Measurements from ENCODE around the gene HOXC10.

HOXC10 gene

DNA sequence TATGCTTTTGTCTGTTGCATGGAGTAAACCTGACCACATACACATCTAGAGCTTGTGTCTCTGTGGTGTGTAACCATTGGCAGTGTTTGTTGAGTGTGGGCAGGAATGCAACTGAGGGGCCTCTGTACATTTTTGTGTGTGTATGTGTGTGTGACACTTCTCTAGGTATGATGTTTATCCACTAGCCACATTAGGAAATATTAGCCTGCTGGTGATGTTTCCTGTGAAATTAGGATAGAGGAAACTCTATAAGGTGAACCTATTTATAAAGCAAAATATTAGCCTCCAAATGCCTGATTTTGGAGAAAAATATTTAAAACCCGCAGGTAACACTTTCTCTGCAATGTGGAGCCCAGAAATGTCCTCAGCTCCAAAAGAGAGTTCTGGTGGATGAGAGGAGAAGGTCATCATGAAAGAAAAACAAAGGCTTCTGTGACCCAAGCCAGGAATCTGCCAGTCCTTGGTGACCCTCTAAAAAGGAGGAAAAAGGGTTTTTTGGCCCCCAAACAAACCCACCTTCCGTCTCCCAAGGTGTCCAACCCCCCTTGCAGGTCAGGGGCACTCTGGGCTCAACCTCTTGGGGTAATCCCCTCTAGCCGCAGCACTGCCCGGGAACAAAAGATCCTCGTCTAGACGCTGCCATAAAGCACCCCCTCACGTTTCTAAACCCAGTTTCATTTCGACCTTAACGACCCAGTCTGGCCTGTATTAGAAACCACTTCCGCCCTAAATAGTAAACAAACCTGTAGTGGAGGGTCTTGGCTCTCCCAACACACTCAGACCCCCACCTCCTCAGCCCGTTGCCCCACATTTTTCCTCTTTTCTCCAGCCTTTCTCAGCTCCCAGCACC lies 7.1 kb upstream of the HOXC10 start:
- no peak for DNase-seq

GRCh38 chr12:53978477-53979356 lies 6.2 kb upstream of the HOXC10 start:
- no peak for DNase-seq

DNA sequence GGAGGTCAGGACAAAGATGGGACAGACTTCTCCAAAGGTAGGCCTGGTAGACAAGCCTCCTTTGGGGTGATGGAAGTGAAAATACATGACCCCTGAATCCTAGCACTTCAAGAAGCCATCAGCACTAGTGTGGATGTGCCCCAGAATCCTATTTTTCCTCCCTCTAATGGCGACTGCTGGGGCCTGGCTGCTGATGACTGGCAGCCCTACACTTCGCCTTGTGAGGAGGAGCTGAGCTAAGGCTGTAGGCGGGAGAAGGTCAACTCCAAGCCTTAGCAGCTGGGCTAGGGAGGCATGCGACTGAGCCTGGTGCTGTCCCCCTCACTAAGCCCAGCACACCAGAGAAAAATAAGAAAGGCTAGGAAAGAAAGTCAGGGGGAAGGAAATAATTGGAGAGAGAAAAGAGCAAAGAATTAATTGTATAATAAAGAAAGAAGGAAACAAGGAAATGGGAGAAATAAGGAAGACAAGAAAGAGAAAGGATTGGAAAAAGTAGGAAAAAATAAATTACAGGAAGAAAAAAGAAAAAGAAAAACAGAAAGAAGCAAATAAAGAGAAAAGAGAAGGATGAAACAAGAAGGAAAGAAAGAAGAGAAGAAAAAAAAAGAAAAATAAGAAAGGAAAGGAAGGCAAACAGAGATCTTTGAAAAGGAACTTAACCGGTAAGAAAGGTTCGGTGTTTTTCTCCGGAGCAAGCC lies 4.7 kb upstream of the HOXC10 start:
- DNase-seq = no peak

DNA sequence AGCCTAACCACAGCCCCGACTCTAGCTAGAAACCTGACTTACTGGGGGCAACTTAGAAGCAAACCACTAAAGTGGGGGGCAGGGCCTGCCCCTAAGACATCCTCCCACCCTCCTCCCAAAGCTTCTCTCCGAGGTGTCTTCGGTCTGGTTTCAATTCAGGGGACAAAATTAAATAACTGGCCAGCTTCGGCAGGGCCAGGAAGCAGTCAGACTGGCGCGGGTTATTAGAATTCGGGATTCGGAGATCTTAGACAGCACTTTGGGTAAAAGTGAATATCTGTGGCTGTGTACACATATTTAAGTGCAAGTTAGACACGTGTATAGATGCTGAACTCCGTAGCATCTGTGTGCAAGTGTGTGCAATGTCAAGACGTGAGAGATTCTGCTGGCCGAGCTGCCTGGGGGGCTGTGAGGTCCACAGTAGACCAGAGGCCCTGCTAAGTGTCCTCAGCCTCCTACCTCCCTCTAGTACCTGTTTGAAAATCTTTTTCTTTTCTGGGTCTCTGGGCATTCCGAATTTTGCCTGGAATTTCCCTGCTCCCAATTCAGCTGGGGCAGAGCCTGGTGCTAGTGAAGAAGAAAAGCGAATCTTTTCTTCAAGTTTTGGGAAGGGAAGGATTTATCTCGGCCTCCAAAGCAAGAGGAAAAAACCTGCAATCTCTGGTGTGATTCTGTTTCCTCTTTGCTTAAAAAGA lies 4.0 kb upstream of the HOXC10 start:
- no peak for DNase-seq

- DNase-seq = no peak
Measured at GRCh38 chr12:53981634-53982565, 3.0 kb upstream of the HOXC10 start.

- DNase-seq = no peak
Measured at GRCh38 chr12:53982648-53983567, 2.0 kb upstream of the HOXC10 start.

- no peak for DNase-seq
Measured at GRCh38 chr12:53983568-53983949, 1.4 kb upstream of the HOXC10 start.

- DNase-seq = no peak
Measured at GRCh38 chr12:53983950-53984572, 885 bp upstream of the HOXC10 start.

DNA sequence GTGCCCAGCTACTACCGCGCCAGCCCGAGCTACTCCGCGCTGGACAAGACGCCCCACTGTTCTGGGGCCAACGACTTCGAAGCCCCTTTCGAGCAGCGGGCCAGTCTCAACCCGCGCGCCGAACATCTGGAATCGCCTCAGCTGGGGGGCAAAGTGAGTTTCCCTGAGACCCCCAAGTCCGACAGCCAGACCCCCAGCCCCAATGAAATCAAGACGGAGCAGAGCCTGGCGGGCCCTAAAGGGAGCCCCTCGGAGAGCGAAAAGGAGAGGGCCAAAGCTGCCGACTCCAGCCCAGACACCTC lies 697 bp downstream of the HOXC10 start:
- no peak for DNase-seq

DNA sequence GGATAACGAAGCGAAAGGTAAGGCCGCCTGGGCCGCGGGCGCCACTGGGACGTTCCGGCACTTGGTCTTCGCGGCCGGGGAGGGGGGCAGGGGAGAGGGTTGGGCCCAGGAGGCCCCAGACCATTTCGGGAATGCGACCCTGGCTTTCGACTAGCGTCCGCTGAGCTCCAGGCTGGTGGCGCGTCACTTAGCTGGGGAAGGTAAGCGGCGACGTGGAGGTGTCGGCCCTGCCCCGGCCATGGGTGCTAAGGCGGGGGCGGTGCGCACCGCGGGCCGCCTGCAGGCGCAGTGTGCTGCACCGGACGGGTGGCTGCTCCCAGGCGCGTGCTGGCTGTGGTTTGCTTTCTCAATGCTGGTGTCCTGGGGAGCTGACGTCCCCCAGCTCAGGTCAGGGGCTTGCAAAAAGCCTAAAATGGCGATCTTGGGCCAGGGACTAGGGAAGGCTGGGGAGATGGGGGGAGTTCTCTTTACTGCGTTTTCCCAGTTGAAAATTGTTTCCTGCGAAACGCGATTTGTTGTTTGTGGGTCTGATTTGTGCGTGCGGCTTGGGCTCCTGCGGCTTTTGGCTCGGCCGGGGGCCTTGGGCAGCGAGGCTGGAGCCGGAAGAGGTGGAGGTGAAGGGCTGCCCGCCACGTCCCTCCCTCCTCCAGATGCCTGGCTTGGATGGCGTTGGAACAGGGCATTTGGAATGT lies 1.2 kb downstream of the HOXC10 start:
- no peak for DNase-seq

GRCh38 chr12:53986686-53987483 lies 1.9 kb downstream of the HOXC10 start:
- no peak for DNase-seq

DNA sequence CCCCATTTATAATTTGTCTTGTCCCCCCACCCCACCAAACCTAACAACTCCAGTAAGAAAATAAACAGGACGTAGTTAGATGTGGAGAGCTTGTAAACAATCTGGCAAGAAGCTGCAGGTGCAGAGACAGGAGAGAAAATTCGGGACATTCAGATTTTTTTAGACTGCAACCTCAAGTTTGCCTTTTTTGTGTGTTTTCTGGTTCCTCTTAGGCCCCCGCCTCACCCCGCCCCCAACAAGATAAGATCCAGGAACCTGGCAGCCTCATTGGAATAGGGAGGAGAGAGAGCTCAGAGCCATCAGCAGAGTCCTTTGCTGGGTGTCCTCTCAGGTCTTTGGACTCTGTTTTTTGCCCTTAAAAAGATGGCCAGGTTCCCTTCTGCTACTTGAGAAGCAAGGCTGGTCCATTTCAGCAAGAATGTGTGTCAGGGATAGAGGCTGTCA lies 2.9 kb downstream of the HOXC10 start:
- no peak for DNase-seq

DNA sequence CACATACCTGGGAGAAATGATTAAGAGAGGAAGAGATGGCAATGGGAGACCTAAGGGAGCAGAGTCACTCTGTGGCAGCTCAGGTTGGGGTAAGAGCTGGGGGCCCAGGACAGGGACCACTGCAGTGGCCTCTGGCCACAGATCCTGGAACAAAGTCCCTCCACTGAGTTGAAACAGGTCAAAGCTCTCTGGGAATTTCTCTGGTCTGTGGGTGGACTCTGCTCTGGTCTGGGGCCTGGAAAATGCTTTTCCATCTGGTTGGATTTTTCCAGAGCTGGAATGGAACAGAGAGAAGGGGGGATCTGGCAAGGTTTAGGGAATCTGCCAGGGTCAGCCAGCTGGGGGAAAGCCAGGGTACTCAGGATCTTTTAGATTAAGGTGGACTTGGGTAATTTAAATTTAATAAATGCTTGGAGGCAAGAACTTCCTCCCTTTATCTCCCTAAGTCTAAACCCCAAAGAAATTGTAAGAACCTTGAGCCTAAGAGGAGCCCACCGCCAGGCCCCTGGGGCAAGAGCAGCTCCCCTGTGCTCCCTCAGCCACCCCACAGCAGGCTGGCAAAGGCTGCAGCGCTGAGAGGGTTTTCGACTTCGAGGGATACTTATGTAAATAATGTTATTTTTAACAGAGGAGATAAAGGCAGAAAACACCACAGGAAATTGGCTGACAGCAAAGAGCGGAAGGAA lies 3.7 kb downstream of the HOXC10 start:
- no peak for DNase-seq

DNA sequence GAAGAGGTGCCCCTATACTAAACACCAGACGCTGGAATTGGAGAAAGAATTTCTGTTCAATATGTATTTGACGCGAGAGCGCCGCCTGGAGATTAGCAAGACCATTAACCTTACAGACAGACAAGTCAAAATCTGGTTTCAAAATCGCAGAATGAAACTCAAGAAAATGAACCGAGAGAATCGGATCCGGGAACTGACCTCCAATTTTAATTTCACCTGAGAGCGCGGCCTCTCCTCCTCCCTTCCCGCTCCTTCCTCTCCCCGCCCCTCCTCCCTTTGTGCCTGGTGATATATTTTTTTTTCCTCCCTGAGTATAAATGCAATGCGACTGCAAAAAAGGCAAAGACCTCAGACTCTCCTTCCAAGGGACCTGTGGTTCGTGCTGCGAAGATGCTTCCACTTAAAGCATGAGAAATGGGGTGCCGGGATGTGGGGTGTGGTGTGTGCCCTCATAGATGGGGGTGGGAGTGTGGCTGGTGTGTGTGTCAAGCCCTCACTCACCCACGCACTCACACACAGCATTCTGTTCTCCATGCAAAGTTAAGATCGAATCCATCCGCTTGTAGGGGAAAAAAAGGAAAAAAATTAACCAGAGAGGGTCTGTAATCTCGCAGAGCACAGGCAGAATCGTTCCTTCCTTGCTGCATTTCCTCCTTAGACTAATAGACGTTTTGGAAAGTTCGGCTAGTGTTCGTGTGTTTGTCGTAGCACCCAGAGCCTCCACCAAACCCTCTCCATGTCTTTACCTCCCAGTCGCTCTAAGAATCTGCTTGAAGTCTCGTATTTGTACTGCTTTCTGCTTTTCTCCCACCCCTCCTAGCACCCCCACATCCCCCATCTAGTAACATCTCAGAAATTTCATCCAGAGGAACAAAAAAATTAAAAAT lies 4.5 kb downstream of the HOXC10 start:
- DNase-seq = no peak

DNA sequence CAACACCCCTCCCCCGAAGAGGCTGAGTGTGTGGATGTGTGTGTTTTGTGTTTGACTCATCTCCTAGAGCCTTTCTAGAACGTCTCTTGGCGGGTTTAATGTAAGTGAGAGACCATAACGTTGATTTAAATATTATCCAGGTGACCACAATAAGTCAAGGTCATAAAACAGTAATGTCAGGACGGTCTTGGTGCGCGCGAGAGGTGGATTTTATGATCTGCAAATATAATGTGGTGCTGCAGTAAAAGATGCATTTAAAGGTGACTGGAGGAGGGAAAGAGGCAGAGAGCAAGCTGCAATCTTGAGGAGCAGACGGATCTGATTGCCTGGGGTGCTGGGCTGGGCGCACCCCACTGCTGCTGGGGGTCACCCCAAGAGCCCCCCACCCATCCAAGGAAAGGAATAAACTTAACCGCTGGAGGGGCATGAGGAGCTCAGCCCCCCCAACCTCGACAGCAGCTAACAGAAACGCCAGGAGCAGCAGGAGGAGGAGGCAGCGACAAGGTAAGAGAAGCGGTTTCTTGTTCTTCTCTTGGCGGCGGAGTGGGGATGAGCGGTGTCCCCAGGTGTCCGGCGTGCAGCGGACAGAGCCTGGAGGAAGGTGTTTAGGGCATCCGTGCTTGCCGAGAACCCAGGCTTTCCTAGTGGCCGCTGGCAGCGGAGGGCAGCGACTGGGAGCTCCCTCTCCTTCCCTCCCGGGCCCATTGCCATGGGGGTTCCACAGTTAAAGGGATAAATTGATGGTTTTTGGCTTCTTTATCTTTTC lies 5.5 kb downstream of the HOXC10 start:
- no peak for DNase-seq

DNA sequence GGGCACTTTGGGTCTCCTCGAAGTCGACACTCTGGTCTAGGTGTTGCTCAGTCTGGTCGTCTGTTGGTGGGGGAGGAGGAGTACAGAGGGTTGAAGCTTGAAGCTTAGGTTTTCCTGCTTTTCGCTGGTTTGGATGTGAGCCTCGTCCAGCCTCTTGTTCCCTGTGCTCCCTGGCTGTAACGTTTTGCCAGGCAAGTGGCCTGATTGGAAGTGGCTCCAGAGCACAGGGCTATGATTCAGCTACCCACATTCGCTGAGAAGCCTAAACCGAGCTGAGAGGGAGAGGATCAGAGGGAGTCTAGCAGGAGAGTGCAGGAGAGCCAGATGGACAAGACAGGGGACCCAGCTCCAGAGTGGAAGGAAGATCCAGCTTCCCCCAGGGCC lies 6.1 kb downstream of the HOXC10 start:
- DNase-seq = no peak

Measured in activated naive CD4-positive, alpha-beta T cell treated with anti-CD3 and anti-CD28 coated beads, Interleukin-2, amount 50 U/mL, for 16 hours (primary cell).